ENCODE data around the gene HOXA4.

HOXA4 gene

DNA sequence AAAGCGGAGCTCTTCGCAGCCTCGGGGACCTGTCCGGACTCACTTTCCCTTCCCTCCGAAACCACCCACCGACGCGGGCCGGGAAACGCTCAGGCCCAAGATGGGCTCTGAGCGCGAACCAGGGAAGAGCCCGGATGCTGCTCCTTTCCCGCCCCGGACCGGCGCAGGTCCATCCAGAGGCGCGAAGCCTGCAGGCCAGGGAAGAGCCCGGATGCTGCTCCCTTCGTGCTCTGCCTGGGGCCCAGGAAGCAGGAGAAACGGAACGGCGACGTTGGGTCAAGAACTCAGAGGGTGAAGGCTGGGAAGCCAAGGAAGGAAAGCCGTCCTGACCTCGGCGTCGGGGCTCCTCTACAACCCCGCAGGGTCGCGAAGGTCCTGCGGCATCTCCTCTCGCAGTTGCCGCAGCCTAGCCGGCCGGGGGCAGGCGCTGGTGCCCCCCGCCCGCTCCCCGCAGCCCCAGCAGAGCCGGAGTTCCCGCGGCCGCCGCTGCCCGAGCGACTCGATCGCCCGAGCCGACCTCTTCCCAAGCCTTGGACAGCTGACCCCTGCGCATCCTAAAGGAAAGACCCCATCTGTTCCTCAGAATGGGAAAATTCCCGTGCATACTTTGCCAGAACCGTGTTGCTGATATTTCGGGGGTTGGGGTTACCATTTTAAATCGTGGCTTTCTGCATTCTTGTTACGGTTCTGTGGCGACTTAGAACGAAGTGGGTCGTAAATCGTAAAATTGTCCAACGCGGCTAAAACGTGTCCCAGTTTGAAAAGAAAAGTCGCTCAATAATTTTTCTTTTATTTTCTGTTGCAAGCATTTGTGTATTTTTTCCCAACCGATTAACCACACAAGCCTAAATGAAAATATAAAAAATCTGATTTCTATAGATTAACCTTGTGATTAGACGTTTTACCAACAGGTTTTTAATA, 42.3 kb downstream of the HOXA4 start:
- peak; percentile 53 for DNase-seq

DNA sequence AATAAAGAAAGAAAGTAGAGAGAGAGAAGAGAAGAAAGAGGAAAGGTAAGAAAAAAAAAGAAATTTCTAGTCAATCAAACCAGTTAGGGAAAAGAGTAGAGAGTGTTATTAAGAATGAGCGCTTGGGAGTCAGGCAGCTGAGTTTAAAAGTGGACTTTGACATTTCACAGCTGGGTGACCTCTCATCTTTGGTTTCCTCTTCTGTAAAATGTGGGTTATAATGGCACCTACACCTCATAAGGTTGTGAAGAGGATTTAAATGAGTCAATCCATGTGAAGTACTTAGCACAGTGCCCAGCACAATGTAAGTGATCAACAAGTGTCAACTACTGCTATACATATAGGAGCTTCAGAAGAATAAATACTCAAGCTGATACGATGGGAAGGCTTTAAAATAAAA, 46.9 kb downstream of the HOXA4 start:
- no peak for DNase-seq

DNA sequence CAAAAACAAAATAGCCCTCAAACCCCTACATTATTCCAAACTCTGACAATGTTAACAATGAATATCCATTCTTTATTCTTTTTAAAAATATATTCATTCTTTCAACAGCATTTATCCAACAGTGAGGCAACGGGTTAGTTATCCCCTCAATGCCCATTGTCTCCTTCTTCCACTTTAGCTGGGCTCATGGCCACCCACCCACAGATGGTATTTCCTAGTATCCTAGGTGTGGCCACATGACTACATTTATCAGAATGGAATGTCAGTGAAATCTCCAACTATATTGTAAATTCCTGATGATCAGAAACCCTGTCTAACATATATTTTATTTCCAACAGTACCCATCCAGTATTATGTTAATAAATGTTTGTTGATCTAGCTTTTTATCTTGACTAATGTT, 48.4 kb downstream of the HOXA4 start:
- DNase-seq: no peak

DNA sequence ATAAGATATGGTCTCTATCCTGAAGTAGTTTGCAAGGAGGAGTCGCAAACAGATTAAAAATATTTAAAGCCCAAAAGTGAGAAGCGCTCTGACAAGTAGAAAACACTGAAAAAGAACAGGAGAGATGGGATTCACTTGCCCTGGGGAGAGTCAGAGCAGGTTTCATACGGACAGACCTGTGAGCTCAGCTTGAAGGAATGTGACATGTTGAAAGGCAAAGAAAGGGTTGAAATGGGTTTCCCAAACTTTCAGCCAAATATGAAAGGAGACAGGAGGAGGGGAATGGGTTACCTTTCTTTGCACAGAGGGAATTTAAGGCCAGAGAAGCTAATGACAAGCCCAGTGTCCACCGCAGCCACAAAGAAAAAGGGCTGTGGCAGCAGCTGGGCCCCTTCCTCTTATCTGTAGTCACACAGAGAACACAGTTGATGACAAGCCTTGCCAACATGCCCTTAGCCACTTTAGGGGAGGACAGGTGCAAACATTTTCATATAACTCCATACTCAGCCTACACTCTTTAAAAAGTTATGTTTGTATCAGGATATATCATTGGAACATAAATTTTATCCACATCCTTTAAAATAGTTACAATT, 49.6 kb downstream of the HOXA4 start:
- DNase-seq: no peak

DNA sequence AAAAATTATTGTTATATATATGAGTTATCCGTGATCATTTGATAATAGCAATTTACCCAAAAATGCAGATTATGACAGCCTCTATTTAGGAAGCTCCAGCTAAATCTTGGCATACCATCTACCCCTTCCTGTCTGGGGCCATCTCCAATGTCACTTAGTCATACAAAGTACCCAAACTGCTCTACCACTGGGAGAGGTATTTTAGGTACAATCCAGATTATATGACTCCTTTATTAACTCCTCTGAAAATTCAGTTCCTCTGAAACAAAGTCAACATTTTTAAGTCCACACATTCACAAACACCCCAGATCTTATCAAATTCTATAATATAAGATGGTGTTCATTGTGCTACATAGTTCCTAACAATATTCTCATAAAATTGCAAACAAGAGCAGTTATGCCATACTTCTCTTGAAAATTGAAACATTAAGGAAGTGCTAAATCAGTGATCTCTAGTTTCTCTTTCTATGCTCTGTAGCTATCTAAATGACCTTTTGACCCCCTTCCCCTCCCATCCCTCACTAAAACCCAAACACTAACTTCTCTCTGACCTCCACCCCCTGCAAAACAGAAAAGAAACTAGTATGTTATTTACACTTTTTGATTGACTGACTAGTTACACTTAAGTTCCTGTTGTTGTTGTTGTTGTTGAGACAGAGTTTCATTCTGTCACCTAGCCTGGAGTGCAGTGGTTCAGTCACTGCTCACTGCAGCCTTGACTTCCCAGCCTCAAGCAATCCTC, 51.2 kb downstream of the HOXA4 start:
- DNase-seq: no peak

DNA sequence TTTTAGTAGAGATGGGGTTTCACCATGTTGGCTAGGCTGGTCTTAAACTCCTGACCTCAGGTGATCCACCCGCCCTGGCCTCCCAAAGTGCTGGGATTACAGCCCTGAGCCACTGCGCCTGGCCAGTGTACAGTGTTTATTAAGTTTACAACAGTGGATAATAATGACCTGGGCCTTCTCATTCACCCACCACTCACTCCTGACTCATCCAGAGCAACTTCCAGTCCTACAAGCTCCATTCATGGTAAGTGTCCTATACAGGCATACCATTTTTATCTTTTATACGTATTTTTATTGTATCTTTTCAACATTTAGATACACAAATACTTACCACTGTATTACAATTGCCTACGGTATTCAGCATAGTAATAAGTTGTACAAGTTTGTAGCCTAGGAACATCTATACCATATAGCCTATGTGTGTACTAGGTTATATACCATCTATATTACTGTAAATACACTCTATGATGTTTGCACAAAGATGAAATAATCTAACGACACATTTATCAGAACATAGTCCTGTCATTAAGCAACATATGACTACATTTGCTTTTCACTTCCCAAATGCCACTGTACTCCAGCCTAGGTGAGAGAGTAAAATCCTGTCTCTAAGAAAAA, 51.8 kb downstream of the HOXA4 start:
- DNase-seq: no peak
